Activated naive CD4-positive, alpha-beta T cell treated with anti-CD3 and anti-CD28 coated beads, Interleukin-2, amount 50 U/mL, for 16 hours (primary cell): ENCODE results near the gene METTL9.
"Not testable (repeated sequence)": the region's sequence is repeated elsewhere in the genome, so short reads cannot be mapped to it uniquely, and the experiment has no call there.

Source experiments
- DNase-seq: peaks from one replicate; pipeline ENCODE4 v3.0.0-alpha.2; 2020

Gene METTL9

GRCh38 chr16:21599122-21600030 lies at the start of gene METTL9:
METTL9 (plus strand) TSS chr16:21599577; CDS start chr16:21599734, 157 bp downstream.
- peak; percentile 94 for DNase-seq

- not testable (repeated sequence) for DNase-seq
Observed at GRCh38 chr16:21549975-21550374, 49.4 kb upstream of the METTL9 start.

- DNase-seq: not testable (repeated sequence)
Observed at GRCh38 chr16:21550435-21550834, 48.9 kb upstream of the METTL9 start.

GRCh38 chr16:21551076-21551475 lies 48.3 kb upstream of the METTL9 start:
- not testable (repeated sequence) for DNase-seq

GRCh38 chr16:21551600-21551999 lies 47.8 kb upstream of the METTL9 start:
- DNase-seq: not testable (repeated sequence)

- DNase-seq: not testable (repeated sequence)
Observed at GRCh38 chr16:21553481-21554296, 45.7 kb upstream of the METTL9 start.

- DNase-seq: peak; percentile 92
Observed at GRCh38 chr16:21554795-21555585, 44.4 kb upstream of the METTL9 start.

GRCh38 chr16:21555621-21556020 lies 43.8 kb upstream of the METTL9 start:
- not testable (repeated sequence) for DNase-seq

- DNase-seq: not testable (repeated sequence)
Observed at GRCh38 chr16:21556026-21556595, 43.3 kb upstream of the METTL9 start.

- DNase-seq: not testable (repeated sequence)
Observed at GRCh38 chr16:21556651-21557241, 42.6 kb upstream of the METTL9 start.

GRCh38 chr16:21560462-21560861 lies 38.9 kb upstream of the METTL9 start:
- no peak for DNase-seq

- no peak for DNase-seq
Observed at GRCh38 chr16:21563676-21564075, 35.7 kb upstream of the METTL9 start.

GRCh38 chr16:21564367-21564766 lies 35.0 kb upstream of the METTL9 start:
- DNase-seq: not testable (repeated sequence)

GRCh38 chr16:21565507-21565860 lies 33.9 kb upstream of the METTL9 start:
- no peak for DNase-seq

GRCh38 chr16:21565861-21566669 lies 33.3 kb upstream of the METTL9 start:
- no peak for DNase-seq

- DNase-seq: no peak
Observed at GRCh38 chr16:21566891-21567414, 32.4 kb upstream of the METTL9 start.

GRCh38 chr16:21567496-21567895 lies 31.9 kb upstream of the METTL9 start:
- DNase-seq: not testable (repeated sequence)

- no peak for DNase-seq
Observed at GRCh38 chr16:21568502-21569189, 30.7 kb upstream of the METTL9 start.

- no peak for DNase-seq
Observed at GRCh38 chr16:21570676-21571017, 28.7 kb upstream of the METTL9 start.

- not testable (repeated sequence) for DNase-seq
Observed at GRCh38 chr16:21573506-21573905, 25.9 kb upstream of the METTL9 start.
